ENCODE results near the gene MTF2.
"Not testable (repeated sequence)": the region's sequence is repeated elsewhere in the genome, so short reads cannot be mapped to it uniquely, and the experiment has no call there.

Gene MTF2

DNA sequence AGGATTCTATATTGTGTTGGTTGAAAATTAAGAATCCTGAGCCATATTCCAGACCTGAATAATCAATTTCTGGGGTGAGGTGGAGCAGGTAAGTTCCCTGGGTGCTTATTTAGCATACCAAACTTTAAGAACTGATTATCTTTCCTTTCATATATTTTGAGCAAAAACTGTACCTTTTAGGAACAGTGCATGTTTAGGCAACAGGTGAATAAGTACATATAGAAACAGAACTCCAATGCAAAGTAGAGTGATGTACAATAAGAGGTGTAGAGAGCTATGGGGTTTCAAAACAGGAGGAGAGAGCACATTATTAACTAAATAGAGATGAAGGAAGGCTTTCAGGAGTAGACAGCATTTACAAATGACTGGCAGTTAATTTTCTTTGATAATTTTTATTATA lies 72.4 kb downstream of the MTF2 start:
- DNase-seq (ENCODE audit: extremely low read depth, low read depth): no peak
- TF ChIP-seq, protein P1, sequence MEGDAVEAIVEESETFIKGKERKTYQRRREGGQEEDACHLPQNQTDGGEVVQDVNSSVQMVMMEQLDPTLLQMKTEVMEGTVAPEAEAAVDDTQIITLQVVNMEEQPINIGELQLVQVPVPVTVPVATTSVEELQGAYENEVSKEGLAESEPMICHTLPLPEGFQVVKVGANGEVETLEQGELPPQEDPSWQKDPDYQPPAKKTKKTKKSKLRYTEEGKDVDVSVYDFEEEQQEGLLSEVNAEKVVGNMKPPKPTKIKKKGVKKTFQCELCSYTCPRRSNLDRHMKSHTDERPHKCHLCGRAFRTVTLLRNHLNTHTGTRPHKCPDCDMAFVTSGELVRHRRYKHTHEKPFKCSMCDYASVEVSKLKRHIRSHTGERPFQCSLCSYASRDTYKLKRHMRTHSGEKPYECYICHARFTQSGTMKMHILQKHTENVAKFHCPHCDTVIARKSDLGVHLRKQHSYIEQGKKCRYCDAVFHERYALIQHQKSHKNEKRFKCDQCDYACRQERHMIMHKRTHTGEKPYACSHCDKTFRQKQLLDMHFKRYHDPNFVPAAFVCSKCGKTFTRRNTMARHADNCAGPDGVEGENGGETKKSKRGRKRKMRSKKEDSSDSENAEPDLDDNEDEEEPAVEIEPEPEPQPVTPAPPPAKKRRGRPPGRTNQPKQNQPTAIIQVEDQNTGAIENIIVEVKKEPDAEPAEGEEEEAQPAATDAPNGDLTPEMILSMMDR (IDR thresholded peaks at IDR 0.05; ENCODE audit: low read depth, low read length): no peak

DNA sequence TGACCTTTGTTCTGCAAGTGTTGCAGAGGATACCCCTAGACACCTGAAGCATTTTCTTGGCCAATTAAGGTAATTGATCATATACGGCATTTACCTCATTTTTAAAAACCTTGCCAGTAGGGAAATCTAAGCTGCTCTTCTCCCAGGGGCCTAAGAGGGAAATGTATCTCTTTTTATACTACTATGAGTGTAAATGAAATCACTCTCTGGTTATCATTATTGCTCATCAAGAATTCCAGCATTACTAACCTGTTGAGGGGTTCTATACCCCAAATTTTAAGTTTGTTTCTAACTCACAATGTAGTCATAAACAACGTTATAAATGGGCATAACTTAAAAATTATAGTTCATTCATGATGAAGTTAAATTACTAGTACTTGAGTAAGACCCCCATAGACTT lies 73.8 kb downstream of the MTF2 start:
- TF ChIP-seq, protein P1 (IDR thresholded peaks at IDR 0.05; ENCODE audit: low read depth, low read length): no peak

DNA sequence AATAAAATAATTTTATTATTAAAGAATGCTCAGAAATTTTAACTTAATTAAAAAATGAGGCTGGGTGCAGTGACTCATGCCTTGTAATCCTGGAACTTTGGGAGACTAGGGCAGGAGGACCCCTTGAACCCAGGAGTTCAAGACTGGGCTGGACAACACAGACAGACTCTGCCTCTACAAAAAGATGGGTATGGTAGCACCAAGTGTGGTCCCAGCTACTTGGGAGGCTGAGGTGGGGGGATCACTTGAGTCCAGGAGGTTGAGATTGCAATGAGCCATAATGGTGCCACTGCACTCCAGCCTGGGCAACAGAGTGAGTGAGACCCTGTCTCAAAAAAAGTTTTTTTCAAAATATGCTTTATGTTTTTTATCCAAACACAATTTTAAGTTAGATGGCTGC lies 75.8 kb downstream of the MTF2 start:
- DNase-seq (ENCODE audit: extremely low read depth, low read depth): no peak
- TF ChIP-seq, protein P1 (IDR thresholded peaks at IDR 0.05; ENCODE audit: low read depth, low read length): no peak

More for the DNA sequence above, 73.8 kb downstream of the MTF2 start:
- no peak for DNase-seq (ENCODE audit: extremely low read depth, low read depth)

- DNase-seq (ENCODE audit: extremely low read depth, low read depth): no peak
- TF ChIP-seq, protein P1 (IDR thresholded peaks at IDR 0.05; ENCODE audit: low read depth, low read length): no peak
These were observed 76.3 kb downstream of the MTF2 start for GRCh38 chr1:93155335-93155734.

- no peak for DNase-seq (ENCODE audit: extremely low read depth, low read depth)
- TF ChIP-seq, protein P1 (IDR thresholded peaks at IDR 0.05; ENCODE audit: low read depth, low read length): no peak
These were observed 80.3 kb downstream of the MTF2 start for GRCh38 chr1:93159337-93159736.

GRCh38 chr1:93163314-93163713 lies 84.2 kb downstream of the MTF2 start:
- DNase-seq (ENCODE audit: extremely low read depth, low read depth): not testable (repeated sequence)

- TF ChIP-seq, protein P1 (IDR thresholded peaks at IDR 0.05; ENCODE audit: low read depth, low read length): no peak
- no peak for DNase-seq (ENCODE audit: extremely low read depth, low read depth)
These were observed 85.7 kb downstream of the MTF2 start for GRCh38 chr1:93164816-93165215.

DNA sequence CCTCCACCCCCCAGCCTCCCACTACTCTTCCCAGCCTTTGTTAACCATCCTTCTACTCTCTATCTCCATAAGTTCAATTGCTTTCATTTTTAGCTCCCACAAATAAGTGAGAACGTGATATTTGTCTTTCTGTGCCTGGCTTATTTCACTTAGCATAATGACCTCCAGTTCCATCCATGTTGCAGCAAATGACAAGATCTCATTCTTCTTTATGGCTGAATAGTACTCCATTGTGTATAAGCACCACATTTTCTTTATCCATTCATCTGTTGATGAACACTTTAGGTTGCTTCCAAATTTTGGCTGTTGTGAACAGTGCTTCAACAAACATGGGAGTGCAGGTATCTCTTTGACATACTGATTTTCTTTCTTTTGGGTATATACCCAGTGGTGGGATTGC lies 86.8 kb downstream of the MTF2 start:
- not testable (repeated sequence) for DNase-seq (ENCODE audit: extremely low read depth, low read depth)

- TF ChIP-seq, protein P1 (IDR thresholded peaks at IDR 0.05; ENCODE audit: low read depth, low read length): no peak
- DNase-seq (ENCODE audit: extremely low read depth, low read depth): no peak
These were observed 87.9 kb downstream of the MTF2 start for GRCh38 chr1:93167006-93167405.

DNA sequence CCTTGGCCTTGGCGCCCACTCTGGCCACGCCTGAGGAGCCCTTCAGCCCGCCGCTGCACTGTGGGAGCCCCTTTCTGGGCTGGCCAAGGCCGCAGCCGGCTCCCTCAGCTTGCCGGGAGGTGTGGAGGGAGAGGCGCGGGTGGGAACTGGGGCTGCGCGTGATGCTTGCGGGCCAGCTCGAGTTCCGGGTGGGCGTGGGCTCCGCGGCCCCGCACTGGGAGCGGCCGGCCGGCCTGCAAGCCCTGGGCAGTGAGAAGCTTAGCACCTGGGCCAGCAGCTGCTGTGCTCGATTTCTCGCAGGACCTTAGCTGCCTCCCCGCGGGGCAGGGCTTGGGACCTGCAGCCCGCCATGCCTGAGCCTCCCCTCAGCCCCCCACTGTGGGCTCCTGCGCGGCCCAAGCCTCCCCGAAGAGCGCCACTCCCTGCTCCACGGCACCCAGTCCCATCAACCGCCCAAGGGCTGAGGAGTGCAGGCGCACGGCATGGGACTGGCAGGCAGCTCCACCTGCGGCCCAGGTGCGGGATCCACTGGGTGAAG lies 91.1 kb downstream of the MTF2 start:
- not testable (repeated sequence) for DNase-seq (ENCODE audit: extremely low read depth, low read depth)
